Endometrial microvascular endothelial cells (primary cell): Measurements from ENCODE around the gene BLOC1S1. TPM values are rescaled to one million over a fixed set of nuclear protein-coding genes. Genes with fewer than 3 reads are reported as not detected.
"Not testable (repeated sequence)": the region's sequence is repeated elsewhere in the genome, so short reads cannot be mapped to it uniquely, and the experiment has no call there.

Experiments
- in situ Hi-C: cut with HindIII; loops from 2 replicates; pipeline ENCODE4 v1.10.0; 2017; ENCODE audit warnings: low sequenced_read_pairs, low pct_unique_long_range_greater_than_20kb; ENCODE audit errors: inconsistent ontology term
- total RNA-seq: library from RNA; depleted of rRNA; stranded (reverse); fragments of >200 nt; gene quantifications from one replicate; pipeline ENCODE4 v1.2.3, GENCODE V29; 2015; ENCODE audit errors: inconsistent ontology term

Gene BLOC1S1
- total RNA-seq, 1 donor from 2014 or later, result 139 TPM

DNA sequence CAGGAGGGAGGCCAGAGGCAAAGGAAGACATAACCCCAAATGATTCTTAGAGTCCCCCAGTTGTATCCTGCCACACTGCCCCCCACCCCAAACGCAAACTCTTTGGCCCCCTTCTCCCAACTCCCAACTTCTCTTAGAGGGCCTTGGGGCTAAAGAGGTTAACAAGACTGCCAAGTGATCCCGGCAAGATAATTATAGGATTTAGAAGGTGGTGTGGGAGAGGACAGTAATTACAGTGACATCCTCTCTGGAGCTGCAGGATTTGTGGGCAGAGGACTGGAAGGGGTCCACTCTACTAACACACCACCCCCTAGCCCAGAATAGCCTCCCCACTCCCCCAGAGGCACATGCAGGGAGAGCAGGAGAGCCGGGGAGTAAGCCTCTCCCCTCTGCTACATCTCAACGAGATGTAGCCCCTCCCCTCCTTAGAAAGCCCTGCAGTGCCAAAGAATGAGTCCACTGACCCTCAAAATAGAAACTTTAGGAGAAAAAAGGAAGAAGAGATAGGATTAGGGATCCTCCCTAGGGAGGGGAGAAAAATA is 21.8 kb downstream of the BLOC1S1 start:
- in situ Hi-C loops, result no loop called here

DNA sequence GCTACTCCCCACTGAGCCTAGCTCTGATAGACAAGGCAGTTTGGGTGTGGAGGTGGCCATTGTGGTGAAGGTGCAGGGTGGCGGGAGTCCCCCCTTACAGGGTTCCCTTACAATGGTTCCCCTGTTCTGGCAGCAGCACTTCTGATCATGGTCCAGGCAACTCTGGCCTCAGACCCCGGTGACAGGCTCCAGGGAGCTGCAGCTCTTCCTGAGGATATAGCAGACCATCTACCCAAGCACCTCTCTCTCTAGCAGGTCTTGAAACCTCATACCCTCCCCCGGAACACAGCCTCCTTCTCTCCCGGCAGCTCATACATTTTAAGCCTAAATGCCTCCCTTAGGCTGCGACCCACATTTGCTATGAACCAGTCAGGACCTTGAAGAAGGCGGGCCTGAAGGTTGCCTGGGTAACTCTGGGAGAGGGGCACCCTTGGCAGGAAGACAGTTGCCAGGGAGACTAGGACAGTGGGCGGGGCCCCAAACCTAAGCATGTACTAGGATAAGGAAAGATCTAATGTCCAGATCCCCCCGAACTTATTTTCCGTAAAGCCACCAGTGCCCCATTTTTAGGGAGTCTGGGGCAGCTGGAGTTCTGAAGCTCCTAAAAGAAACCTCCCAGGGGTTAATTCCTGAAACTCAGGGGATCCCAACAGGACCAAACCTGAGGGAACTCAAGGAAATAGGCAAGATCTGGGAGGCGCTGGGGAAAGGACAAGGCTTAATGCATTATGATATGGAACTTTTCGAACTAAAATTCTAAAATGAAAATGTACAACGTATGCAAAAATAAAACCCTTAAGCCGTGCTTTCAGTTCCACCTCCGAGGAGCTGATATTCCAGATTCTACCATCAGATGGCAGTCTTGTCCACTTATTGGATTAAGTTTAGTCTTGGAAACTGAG is 22.5 kb downstream of the BLOC1S1 start:
- in situ Hi-C loops, result no loop called here

DNA sequence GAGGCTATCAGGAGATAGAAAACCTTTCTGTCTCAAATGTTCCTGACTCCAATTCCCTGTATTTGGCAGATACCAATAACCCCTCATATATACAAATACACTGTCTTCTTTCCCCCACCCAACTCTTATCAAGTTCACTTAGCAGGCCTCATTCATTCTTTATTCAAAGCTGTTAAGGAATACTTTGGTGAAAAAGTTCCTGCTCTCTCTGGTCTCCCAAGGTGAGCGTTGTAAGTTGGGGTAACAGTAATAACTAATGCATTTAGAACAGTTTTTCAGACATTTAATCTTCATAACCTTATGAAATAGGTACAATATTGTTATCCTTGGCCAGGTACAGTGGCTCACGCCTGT is 23.2 kb downstream of the BLOC1S1 start:
- in situ Hi-C loops, result no loop called here

DNA sequence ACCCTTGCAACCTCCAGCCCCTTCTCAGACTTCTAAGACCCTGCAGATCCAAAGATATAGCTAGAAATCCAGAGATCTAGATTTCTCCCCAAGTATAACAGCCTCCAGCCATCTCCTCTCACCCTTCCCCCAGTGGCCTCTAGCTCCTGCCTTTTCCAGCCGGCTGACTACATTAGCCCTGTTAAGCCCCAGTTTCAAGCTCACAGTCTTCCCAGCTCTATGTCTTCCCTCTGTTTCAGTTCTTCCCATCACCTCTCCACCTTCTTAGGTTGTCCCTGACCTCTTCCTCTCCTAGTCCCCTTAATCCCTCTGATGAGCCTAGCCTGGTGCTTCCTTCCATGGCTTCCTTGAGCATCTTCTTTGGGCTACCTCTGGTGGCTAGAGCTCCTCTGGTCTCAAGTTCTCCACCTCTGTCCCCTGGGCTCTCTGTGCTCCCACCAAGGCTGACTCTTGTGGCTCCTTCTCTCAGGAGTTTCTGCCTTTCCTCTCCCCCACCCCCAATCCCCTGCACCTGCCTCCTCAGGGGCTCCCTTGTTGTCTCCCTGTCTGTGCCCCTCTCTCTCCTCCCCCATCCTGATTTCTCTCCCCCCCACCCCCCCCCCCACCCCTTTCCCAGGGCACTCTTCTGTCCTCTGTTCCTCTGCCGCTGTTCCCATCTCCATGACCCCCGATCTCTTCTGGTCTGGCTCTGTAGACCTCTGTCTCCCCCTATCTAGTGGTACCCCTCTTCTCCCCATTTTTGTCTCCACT is 26.3 kb downstream of the BLOC1S1 start:
- in situ Hi-C loops, result no loop called here

DNA sequence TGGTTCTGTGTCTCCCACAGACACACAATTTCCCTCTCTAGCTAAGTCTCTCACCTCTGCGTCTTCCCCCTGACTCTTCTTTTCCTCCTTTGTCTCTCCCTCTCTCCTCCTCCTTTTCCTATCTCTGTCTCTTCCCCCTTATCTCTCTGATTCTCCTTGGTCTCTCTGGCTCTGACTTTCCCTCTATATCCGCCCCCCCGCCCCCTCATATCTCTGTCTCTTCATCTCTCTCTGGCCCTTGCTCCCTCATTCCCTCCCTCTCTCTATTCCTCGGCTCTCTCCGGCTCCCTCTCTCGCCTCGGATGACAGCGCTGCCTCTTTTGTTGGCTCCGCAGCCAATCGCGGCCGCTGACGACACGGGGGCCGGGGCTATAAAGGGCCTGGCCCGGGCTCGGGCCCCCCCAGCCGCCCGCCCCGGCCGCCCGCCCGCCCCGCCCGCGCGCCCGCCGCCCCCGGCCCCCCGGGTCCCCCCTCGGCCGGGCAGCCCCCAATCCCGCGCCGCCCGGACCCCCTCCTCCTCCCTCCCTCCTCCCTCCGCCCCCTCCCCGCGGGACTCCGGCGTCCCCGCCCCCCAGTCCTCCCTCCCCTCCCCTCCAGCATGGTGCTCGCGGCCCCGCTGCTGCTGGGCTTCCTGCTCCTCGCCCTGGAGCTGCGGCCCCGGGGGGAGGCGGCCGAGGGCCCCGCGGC is 27.0 kb downstream of the BLOC1S1 start, which contains the start of gene GDF11:
Gene GDF11 (plus strand): TSS at position 404 of the 687 bp plus-strand sequence. CDS start 195 bp downstream, at position 599.
- in situ Hi-C loops, result no loop called here

DNA sequence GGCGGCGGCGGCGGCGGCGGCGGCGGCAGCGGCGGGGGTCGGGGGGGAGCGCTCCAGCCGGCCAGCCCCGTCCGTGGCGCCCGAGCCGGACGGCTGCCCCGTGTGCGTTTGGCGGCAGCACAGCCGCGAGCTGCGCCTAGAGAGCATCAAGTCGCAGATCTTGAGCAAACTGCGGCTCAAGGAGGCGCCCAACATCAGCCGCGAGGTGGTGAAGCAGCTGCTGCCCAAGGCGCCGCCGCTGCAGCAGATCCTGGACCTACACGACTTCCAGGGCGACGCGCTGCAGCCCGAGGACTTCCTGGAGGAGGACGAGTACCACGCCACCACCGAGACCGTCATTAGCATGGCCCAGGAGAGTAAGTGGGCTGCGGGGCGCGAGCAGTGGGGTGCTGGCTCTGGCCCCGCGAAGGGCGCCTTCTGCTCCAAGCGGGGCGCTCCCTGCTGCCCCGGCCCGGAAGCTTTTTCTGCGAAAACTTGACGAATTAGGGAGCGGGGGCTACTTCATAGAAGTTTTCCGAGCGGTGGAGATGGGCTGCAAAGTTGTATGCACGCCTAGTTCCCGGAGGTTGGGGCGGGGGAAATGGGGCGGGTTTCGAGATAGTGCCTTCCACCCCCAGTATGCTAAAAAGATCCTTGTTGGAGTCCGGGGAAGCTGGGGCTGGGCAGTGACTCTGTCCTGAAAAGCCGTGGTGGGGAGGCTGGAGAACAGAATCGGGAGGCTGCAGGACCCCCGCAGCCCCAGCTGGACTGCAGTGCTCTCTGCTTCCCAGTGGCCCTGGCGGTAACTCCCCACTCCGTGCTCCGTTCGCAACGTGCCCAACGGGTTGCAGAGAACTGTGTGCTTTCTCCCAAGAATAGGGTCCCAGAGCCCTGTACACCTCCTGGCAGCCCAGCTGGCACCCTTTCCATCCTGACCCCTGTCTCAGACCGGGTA is 27.8 kb downstream of the BLOC1S1 start:
- in situ Hi-C loops, result no loop called here

DNA sequence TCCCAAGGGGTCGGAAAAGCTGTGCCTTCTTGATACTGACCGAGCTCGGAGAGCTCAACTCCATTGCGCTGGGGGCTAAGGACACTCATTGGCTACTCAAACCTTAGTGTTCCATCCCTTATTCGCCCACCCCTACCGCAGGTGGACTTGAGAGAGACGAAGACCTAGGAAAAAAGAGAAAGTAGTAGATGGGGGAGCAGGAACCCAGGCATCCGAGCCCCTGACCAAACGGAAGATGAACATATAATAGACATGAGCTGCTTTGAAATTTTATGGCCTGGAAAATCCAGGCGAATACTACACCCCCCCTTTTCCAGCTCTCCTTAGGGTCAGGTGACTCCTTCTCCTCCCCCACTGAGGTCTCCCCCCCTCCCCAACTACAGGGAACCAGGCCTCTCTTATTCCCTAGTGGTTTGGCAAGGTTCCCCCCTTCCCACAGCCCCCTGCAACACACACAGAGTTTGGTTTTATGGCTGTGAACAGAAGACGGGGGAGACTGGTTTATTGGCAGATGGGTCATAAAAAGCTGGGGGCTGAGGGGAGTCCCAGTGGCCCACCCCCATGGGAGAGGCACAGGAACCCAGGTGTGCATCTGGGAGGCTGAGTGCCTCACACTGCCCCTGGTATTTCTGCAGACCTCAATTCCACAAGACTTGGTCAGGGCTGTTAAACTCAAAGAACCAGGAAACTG is 28.6 kb downstream of the BLOC1S1 start:
- in situ Hi-C loops, result no loop called here

DNA sequence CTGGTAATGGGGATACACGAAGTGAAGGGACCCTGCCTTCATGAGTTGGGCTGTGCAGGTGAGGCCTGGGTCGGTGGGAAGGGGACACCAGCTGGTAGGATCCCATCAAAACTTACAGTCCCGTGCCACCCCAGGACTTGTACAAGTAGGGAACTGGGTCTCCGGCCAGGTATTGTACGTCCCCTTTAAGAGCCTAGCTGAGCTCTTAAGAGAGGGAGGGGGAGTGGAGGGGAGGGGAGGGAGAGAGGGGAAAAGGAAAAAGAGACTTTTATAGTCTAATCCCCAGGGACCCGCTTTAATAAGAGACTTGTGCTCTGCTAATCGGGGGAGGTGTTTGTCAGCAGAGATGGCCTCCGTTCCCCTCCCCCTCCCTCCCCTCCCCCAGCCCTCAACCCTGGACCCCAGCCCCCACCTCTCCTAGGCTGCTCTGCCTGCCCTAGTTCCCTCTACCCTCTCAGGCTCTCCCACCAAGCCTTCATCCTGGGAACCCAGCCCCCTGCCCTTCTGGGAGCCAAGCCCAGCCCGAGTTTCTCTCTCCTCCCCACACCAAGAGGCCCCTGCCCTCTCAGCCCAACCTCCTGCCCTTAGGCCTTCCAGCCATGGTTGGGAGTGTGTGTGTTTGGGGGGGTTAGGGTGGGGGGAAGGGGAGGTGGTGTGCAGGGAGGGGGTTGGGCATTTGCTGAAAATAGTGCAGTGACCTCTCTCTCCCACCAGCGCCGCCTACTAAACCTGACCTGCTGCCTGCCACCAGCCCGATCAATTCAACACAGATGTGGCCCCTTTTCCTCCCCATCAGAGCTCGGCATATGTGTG is 29.7 kb downstream of the BLOC1S1 start:
- in situ Hi-C loops, result no loop called here

DNA sequence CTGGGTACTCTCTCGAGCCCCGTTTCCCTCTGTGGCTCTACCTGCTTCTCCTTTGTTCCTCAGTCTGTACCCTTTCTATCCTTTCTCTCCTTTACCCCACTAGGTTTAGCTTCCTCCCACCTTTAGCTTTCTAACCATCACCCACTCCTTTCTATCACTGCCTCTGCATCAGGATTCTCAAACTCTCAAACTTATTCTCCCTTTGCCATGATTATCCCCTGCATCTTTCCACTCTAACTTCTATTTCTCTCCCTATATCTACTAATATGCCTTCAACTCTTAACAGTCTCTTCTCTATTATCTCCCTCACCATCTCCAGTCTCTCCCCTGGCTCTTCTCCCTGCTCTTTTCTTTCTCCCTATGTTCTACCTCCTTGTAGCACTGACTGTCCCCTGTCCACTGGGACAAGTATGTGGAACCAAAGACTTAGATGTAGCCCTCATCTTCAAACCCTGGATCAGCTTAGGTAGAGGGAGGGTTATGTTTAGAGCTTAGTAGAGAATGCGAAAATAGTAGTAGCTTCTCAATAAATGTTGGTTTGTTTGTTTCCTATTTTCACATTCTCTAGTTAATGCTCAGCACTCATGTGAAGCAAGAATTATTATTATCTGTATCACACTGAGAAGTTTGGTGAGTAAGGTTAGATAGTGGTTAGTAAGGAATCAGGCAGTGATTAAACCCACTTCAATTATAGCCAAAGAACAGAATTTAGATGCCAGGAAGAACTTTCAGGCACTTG is 30.5 kb downstream of the BLOC1S1 start:
- in situ Hi-C loops, result no loop called here

DNA sequence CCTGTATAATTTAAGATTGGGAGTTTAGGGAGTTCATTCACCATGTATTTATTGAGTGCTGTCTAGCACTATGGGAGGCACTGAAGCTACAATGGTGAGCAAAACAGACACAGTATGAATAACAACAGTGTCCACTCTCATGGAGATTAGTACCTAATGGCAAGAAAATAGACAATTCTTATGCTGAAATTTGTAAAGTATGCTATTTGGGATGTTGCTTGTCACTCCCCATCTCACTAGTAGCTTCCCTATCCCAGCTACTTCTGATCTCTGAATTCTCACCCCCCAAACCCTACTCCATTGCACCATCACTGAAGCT is 31.0 kb downstream of the BLOC1S1 start:
- in situ Hi-C loops, result no loop called here

DNA sequence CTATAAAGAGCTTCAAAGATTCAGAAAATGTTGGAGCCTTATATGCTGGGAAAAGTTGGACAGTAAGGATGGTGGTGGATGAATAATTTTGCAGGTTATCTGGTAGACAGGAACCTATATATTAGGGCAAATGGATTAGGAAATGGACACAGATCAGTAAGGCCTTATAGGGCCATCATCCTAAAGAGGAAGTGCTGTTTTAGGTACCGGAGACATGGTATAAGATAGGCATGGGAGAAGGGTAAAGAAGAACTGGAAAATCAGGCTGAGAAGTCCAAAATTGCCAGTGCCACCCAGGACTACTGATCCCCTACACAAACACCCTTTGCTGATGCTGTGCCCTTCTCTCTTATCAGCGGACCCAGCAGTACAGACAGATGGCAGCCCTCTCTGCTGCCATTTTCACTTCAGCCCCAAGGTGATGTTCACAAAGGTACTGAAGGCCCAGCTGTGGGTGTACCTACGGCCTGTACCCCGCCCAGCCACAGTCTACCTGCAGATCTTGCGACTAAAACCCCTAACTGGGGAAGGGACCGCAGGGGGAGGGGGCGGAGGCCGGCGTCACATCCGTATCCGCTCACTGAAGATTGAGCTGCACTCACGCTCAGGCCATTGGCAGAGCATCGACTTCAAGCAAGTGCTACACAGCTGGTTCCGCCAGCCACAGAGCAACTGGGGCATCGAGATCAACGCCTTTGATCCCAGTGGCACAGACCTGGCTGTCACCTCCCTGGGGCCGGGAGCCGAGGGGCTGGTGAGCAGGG is 32.6 kb downstream of the BLOC1S1 start:
- in situ Hi-C loops, result no loop called here

DNA sequence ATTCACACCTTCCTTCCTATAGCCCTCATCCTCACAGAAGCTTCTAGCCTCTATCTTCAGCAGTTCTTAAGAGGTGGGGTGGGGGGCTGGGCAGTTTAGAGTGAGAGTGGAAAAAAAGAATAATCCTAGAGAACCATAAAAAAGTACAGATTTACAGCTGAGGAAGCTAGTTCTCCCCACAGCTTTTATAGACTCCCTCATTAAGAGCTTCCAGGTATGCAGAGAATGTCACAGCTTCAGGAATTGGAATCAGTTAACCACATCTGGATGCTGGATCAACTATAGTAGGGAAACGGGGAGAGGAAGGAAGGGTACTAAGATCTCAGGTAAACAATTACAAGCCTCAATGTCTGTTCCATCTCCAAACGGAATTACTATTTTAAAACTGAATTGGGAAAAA is 39.4 kb downstream of the BLOC1S1 start:
- in situ Hi-C loops, result no loop called here

DNA sequence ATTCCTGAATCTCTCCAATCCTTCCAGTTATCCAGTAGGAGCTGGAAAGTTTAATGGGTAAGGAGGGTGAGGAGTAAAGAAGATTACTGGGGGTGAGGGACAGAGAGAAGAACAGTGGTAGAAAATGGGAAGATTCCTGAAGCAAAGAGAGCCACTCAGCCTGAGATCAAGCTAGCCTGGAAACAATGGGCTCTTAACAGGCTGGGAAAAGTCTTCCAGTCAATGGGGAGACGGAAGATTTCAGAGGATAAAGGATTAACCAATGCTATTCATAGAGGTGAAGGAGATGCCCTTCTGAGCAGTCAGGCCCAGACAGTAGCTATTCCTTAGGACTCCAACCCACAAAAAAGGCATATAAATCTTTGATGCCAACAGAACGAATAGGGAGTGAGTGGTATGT is 41.9 kb downstream of the BLOC1S1 start:
- in situ Hi-C loops, result no loop called here

DNA sequence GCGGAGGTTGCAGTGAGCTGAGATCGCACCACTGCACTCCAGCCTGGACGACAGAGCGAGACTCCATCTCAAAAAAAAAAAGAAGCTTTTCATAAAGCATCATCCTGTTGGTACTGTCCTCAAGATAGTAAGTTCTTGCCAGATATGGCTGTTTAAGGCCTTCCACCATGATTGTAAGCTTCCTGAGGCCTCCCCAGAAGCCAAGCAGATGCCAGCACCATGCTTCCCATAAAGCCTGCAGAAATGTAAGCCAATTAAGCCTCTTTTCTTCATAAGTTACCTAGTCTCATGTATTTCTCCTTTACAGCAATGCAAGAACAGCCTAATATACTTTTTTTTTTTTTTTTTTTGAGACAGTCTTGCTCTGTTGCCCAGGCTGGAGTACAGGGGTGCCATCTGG is 42.7 kb downstream of the BLOC1S1 start:
- in situ Hi-C loops, result not testable (repeated sequence)

DNA sequence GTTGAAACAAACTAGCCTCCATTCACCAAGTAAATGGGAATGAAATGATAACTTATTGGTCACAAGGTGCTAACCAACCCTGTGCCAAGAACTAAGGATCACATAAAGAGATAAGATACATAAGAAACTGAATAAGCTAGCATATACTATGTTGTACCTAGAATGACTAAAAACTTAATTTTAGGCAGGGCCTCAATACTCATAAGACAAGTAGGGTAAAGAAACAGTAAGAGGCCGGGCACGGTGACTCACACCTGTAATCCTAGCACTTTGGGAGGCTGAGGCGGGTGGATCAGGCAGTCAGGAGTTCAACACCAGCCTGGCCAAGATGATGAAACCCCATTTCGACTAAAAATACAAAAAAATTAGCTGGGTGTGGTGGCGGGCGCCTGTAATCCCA is 44.8 kb downstream of the BLOC1S1 start:
- in situ Hi-C loops, result no loop called here

DNA sequence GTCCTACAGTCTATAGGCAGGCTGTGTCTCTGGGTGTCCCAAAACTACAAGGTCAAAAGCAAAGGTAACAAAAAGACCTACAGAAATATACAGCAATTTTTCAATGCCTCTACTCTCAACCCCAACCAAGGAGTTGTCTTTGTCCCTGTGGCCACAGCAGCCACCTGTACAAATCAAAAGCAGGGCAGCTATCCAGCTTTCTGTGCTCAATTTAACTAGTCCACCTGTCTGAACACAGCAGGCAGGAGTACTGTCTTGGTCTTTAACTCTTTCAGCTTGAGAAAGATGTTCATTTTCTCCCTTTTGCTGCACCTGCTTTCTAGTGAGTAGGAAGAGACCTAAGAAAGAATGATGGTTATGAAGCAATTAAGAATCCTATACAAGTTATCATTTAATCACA is 46.8 kb downstream of the BLOC1S1 start:
- in situ Hi-C loops, result no loop called here
